DOHH2 (cell line): ENCODE measurements around the gene COL4A3.

Source experiments
- EZH2phosphoT487 ChIP-seq: fragments of 200-600 bp; sonication (generic); IDR thresholded peaks from 2 replicates; pipeline ENCODE4 v1.6.1; 2017; ENCODE audit warnings: borderline replicate concordance, mild to moderate bottlenecking, antibody characterized with exemption, low read length, moderate library complexity, mixed read lengths
- TF ChIP-seq, protein P1 (sequence below): fragments of 200-600 bp; sonication (generic); IDR thresholded peaks from one replicate; pipeline ENCODE4 v1.5.1; 2014; ENCODE audit warnings: antibody characterized with exemption, mild to moderate bottlenecking, low read depth, low read length; ENCODE audit not compliant: poor library complexity, severe bottlenecking

- TF ChIP-seq, protein P1, sequence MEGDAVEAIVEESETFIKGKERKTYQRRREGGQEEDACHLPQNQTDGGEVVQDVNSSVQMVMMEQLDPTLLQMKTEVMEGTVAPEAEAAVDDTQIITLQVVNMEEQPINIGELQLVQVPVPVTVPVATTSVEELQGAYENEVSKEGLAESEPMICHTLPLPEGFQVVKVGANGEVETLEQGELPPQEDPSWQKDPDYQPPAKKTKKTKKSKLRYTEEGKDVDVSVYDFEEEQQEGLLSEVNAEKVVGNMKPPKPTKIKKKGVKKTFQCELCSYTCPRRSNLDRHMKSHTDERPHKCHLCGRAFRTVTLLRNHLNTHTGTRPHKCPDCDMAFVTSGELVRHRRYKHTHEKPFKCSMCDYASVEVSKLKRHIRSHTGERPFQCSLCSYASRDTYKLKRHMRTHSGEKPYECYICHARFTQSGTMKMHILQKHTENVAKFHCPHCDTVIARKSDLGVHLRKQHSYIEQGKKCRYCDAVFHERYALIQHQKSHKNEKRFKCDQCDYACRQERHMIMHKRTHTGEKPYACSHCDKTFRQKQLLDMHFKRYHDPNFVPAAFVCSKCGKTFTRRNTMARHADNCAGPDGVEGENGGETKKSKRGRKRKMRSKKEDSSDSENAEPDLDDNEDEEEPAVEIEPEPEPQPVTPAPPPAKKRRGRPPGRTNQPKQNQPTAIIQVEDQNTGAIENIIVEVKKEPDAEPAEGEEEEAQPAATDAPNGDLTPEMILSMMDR = no peak
- TF ChIP-seq EZH2phosphoT487 = no peak
These were observed 84.5 kb downstream of the COL4A3 start for GRCh38 chr2:227248876-227249275.
